ENCODE measurements around the gene NEK5.

DNA sequence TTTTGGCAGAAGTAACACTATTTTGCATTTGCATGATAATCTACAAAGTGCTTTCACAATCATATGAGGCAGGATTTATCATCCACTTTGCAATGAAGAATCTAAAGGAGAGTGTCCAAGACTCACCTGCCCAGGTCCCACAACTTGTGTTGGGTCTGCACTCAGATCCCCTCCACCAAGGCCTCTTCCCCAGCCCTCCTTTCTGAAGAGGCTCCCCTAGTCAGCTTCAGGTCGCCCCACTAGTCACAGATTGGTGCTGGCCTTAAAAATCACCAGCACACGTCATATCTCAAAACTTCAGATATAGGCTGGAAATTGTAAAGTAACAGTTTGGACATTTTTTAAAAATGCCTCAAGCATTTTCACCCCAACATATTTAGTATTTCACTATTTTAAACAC lies 135.2 kb downstream of the NEK5 start:
- TF ChIP-seq, protein P1, sequence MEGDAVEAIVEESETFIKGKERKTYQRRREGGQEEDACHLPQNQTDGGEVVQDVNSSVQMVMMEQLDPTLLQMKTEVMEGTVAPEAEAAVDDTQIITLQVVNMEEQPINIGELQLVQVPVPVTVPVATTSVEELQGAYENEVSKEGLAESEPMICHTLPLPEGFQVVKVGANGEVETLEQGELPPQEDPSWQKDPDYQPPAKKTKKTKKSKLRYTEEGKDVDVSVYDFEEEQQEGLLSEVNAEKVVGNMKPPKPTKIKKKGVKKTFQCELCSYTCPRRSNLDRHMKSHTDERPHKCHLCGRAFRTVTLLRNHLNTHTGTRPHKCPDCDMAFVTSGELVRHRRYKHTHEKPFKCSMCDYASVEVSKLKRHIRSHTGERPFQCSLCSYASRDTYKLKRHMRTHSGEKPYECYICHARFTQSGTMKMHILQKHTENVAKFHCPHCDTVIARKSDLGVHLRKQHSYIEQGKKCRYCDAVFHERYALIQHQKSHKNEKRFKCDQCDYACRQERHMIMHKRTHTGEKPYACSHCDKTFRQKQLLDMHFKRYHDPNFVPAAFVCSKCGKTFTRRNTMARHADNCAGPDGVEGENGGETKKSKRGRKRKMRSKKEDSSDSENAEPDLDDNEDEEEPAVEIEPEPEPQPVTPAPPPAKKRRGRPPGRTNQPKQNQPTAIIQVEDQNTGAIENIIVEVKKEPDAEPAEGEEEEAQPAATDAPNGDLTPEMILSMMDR (conservative IDR thresholded peaks at IDR 0.05; ENCODE audit: low read depth, low read length), result no peak
- no peak for TF ChIP-seq EZH2phosphoT487 (IDR thresholded peaks at IDR 0.05; ENCODE audit: borderline replicate concordance, low read length)
- no peak for TF ChIP-seq EZH2 (IDR thresholded peaks at IDR 0.05; ENCODE audit: low read length, unreplicated experiment)
